Peyer's patch (tissue), 4 donors: Measurements from ENCODE around the gene NLRP6.

Experiments used
- POLR2A ChIP-seq, 2 donors: fragments of 450-650 bp; IDR thresholded peaks; one replicate each; pipeline ENCODE4 v1.5.1; 2017; ENCODE audit warnings: antibody characterized with exemption in 2 of 2, mild to moderate bottlenecking in 2 of 2, moderate library complexity in 2 of 2
- TF ChIP-seq, protein P1 (sequence below), 6 experiments: fragments of 450-650 bp in 4 of 6; fragments of 200-600 bp in 2 of 6; sonication (generic) in 1 of 6; IDR thresholded peaks; one replicate each; pipeline ENCODE4 v1.5.1; 2017 to 2019; ENCODE audit warnings: antibody characterized with exemption in 6 of 6, mild to moderate bottlenecking in 3 of 6, moderate library complexity in 1 of 6

DNA sequence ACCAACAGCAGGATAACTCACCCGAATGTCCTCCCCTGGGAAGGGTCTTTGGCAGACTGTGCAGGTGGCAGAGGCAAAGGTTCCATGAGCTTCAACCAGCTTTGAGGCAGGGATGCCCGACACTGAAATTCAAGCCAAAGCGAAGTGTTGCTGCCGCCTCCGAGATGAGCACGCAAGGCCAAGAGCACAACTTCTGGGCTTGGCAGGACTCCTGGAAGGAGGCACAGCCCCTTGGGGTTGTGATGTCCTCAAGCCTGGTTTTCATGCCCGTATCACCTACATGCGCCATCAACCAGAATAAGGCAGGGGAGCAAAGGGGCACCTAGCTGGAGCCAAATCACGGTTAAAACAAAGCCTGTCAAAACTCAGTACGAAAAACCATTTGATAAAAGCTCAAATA is 47.8 kb upstream of the NLRP6 start:
- TF ChIP-seq, protein P1, sequence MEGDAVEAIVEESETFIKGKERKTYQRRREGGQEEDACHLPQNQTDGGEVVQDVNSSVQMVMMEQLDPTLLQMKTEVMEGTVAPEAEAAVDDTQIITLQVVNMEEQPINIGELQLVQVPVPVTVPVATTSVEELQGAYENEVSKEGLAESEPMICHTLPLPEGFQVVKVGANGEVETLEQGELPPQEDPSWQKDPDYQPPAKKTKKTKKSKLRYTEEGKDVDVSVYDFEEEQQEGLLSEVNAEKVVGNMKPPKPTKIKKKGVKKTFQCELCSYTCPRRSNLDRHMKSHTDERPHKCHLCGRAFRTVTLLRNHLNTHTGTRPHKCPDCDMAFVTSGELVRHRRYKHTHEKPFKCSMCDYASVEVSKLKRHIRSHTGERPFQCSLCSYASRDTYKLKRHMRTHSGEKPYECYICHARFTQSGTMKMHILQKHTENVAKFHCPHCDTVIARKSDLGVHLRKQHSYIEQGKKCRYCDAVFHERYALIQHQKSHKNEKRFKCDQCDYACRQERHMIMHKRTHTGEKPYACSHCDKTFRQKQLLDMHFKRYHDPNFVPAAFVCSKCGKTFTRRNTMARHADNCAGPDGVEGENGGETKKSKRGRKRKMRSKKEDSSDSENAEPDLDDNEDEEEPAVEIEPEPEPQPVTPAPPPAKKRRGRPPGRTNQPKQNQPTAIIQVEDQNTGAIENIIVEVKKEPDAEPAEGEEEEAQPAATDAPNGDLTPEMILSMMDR (IDR thresholded peaks at IDR 0.05), result no peak
- TF ChIP-seq POLR2A (IDR thresholded peaks at IDR 0.05), result no peak
